GM19324 (cell line): ENCODE measurements around the gene SUPT5H.

Source experiments
- ATAC-seq: cut with Tn5 transposase; IDR thresholded peaks from one replicate; pipeline ENCODE4 v1.9.1; 2021; ENCODE audit warnings: mild to moderate bottlenecking, moderate library complexity; ENCODE audit not compliant: unreplicated experiment, low FRiP score

The SUPT5H gene

DNA sequence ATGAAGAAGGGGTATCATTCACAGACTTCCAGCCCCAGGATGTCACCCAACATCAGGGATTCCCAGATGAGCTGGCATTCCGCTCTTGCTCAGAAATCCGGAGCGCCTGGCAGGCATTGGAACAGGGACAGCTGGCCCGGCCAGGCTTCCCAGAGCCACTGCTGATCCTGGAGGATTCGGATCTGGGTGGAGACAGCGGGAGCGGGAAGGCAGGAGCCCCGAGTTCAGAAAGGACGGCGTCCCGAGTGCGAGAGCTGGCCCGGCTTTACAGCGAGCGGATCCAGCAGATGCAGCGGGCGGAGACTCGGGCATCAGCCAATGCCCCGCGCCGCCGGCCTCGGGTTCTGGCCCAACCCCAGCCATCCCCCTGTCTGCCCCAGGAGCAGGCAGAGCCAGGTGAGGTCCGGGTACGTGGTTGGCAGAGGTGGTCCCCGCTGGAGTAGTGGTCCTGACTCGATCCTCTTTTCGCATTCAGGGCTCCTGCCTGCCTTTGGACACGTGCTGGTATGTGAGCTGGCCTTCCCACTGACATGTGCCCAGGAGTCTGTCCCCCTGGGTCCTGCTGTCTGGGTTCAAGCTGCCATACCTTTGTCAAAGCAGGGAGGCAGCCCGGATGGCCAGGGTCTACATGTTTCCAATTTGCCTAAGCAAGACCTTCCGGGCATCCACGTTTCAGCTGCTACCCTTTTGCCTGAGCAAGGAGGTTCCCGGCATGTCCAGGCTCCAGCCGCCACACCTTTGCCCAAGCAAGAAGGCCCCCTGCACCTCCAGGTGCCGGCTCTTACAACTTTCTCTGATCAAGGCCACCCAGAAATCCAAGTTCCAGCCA, 21.9 kb upstream of the SUPT5H start:
- ATAC-seq = no peak

- ATAC-seq = no peak
Measured at GRCh38 chr19:39424934-39425333, 20.4 kb upstream of the SUPT5H start.

- ATAC-seq = no peak
Measured at GRCh38 chr19:39425744-39426143, 19.6 kb upstream of the SUPT5H start.

DNA sequence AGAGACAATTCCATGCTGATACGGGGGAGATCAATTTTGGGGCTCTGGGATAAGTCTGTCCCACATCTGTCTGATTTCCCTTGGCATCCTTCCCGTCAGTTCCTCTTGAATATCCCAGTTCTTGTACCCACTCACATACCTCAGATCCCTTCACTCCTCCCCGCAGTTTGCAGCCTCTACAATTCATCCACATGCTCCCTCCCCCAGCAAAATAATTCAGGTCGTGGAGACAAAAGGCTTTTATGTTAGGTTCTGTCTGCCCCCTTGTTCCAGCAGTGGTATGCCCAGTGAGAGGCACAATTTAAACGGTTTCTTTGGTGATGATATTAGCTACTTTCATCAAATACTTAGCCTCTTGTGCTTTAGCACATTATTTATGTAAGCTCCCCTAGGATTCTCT, 19.2 kb upstream of the SUPT5H start:
- ATAC-seq = no peak

GRCh38 chr19:39427707-39428106, 17.7 kb upstream of the SUPT5H start:
- ATAC-seq = no peak

- no peak for ATAC-seq
Measured at GRCh38 chr19:39428283-39429112, 16.9 kb upstream of the SUPT5H start.

DNA sequence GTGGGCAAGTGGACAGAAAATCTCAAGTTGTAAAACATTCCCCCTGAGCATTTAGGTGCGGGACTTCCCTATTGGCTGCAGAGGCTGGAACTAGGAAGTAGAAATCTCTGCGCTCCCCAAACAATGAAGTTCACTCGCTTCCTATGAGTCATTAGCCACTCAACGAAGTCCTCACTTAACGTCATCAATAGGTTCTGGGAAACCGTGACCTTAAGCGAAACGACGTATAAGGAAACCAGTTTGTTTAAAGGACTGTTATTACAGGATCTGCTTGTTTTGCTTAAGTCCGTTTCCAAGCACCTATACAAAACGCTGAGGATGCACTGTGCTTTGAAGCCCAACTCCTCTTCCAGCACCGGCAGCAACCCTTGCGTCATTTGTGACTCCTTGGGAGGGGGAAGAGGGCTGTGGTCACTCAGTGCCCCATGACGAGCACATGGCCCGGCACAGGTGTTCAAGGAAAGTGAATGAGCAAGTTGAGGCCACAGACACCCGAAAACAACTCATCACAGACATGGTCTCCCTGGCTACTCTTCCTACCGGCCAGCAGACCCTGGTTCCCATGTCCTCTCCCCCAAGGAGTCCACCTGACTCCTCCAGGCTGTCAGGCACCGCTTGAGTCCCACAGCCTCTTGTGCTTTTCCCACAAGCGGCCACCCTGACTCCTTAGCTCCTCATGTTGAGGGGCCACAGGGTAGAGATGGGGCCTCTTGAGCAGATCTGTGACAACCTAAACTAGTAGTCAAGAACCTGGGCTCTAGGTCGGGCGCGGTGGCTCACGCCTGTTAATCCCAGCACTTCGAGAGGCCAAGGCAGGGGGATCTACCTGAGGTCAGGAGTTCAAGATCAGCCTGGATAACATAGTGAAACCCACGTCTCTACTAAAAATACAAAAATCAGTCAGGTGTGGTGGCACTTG, 14.4 kb upstream of the SUPT5H start:
- ATAC-seq = no peak

DNA sequence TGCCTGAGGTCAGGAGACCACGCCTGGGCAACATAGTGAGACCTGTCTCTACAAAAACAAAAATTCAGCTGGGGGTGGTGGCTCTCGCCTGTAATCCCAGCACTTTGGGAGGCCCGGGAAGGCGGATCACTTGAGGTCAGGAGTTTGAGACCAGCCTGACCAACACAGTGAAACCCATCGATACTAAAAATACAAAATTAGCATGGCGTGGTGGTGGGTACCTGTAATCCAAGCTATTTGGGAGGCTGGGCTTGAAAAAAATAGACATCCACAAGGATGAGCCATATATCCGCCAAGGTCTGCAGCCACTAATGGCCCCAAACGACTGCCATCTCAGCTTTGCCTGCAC, 12.7 kb upstream of the SUPT5H start:
- no peak for ATAC-seq

DNA sequence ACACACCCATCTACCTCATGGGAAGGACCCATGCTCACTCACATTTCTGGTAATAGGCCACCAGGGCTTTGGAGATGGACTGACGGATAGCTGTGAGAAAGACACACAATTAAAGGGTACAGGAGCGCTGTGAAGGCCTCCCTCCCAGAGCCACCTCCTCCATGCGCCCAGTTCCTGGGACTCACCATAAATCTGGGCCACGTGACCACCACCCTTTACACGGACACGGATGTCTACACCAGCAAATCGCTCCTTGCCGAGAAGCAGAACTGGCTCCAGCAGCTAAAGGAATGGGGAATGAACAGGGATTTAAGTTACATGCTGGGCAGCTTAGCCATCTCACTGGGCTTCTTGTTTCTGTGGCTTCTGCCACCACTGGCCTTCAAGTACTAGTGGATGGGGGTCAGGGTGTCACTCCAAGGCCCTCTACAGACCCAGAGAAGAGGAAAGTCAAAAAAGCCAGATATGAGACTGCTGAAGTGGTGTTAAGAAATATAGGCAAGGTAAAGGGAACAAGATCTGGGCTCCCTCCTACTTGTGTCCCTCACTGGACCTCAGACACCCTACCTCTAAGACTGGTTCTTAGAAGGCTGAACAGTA, 11.8 kb upstream of the SUPT5H start:
- no peak for ATAC-seq

DNA sequence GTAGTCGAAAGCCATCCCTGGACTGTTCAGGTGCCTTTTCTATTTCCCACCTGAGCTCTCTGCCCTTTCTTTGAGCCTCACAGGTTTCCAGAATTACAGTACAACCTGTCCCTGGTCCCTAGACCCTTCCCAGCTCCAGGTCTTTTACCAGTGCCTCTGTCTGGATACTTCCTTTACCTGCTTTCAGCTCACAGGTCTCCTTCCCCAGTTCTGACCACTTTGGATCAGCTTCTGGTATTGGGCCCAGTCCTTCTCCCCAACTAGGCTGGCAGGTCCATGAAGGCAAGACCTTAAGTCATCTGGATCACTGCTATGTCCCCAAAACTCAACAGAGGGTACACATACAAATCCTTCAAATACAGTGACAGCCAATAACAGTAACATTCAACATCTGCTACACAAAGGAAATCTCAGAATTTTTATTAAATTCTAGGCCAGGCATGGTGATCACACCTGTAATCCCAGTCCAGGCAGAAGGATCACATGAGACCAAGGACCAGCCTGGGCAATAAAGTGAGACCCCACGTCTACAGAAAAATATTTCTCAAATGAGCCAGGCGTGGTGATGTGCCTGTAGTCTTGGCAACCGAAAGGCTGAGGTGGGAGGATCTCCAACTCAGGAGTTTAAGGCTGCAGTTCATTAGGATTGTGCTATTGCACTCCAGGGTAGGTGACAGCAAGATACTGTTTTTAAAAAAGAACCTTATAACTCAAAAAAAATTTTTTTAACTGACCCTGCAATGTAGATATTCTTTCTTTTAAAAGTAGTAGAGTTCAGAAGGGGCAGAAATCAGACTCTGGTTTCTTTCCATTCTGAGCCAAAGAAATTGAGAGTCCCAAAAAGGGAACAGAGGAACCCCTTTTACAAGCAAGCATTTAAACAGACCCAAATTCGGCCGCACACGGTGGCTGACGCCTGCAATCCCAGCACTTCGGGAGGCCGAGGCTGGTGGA, 11.0 kb upstream of the SUPT5H start:
- no peak for ATAC-seq

DNA sequence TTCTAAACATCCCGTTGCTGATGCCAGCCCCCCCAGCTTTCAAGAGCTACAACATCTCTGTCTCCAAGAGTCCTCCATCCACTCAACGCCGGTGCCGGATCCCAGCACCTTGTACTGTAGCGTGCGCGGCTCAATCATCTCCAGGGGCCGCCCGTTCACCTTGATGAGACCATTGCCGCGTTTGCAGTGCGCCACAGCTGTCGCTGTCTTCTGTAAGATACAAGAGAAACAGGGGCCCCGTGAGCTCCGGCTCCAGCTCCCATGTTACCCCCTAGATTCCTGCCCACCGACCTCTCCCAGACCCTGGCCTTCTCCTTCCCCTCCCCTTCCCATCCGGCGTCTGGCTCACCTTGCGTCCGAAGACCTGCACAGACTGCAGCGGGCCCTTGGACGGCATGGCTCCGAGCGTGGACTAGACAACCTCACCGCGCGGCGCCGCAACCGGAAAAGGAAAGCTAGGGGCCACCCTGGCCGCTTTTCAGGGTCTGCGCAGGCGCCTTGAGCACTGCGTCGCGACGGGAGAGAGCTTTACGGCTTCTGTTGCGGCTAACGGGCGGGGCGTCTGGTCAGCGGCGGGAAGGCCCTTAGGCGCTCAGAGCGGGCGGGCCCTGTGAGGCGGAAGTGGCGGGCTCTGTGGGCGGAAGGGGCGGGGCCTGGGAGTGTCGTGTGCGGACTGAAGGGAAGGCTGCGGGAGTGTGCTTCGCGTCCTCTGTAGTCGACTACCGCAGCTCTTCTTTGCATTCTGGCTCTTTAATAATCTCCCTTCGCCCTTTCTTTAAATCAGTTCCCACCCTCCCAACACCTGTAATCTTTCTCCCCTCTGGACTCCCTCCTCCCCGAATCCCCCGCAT, 9.7 kb upstream of the SUPT5H start, which contains the start of gene RPS16:
Gene RPS16 (minus strand): TSS at position 451 of the 851 bp plus-strand sequence. CDS start 54 bp downstream, at position 397.
- peak; percentile 93 for ATAC-seq

DNA sequence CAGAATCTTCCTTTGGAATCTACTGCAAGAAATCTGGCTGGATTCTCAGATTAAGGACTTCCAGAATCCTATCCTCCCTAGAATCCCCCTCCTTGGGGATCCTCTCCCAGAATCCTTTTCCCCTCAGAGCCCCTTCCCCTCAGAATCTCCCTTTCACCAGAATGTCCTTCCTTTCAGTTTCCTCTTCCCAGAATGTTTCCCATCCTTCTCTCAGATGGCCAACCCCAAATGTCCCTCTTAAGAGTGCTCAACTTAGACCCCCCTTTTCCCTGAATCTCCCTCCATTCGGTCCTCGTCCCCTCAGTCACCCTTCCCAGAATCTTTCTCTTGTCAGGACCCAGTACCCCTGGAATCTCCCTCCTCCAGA, 9.0 kb upstream of the SUPT5H start:
- no peak for ATAC-seq

DNA sequence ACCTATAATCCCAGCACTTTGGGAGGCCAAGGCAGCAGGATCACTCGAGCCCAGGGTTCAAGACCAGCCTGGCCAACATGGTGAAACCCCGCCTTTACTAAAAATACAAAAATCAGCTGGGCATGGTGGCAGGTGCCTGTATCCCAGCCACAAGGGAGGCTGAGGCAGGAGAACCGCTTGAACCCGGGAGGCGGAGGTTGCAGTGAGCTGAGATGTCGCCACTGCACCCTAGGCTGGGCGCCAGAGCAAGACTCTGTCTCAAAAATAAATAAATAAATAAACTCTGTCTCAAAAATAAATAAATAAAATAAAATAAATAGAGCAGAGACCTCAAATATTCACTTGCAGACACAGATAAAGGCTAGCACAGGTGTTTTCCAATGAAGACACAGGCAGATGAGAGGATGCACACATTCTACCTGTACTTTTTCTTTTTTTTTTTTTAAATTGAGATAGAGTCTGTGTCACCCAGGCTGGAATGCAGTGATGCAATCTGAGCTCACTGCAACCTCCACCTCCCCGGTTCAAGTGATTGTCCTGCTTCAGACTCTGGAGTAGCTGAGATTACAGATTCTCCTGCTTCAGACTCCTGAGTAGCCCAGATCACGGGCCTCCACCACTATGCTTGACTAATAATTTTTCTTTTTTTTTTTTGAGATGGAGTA, 7.0 kb upstream of the SUPT5H start:
- no peak for ATAC-seq

GRCh38 chr19:39444598-39445195, 685 bp upstream of the SUPT5H start:
- no peak for ATAC-seq

DNA sequence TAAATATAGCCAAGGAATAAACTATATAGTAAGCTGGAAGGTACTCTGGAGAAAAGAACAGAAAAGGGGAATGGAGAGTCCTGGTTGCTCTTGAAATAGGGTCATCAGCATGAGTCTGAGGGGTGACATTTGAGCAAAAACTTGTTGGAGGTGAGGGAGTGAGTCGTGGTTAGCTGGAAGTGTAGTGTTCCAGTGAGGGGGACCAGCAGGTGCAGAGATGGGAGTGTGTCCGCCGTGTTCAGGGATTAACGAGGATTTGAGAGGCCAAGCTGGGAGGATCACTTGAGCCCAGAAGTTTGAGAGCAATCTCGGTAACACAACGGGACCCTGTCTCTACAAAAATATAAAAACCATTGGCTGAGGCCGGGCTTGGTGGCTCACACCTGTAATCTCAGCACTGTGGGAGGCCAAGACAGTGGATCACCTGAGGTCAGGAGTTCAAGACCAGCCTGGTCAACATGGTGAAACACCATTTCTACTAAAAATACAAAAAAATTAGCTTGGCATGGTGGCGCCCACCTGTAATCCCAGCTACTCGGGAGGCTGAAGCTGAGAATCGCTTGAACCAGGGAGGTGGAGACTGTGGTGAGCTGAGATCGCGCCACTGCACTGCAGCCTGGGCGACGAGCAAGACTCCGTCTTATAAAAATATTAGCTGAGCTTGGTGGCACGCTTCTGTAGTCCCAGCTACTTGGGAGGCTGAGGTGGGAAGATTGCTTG, 1.1 kb downstream of the SUPT5H start:
- ATAC-seq = no peak

GRCh38 chr19:39448271-39448670, 2.9 kb downstream of the SUPT5H start:
- no peak for ATAC-seq
